ENCODE results near the gene AHSG. TPM values are rescaled to one million over a fixed set of nuclear protein-coding genes. Genes with fewer than 3 reads are reported as not detected.
A peak's percentile ranks its signal among the peaks of the same experiment; 100 is the strongest.
"Not testable (repeated sequence)": the region's sequence is repeated elsewhere in the genome, so short reads cannot be mapped to it uniquely, and the experiment has no call there.

The AHSG gene
- total RNA-seq: not detected

- Histone ChIP-seq H3K9me3 (no peaks in the 10 kb centered on the region), H3K36me3 (no peaks in the 10 kb centered on the region), H3K27me3 (no peaks in the 10 kb centered on the region), H3K27ac (no peak within 1 kb of the TSS), H3K4me1 (peaks cover 0 to 9% of the 10 kb centered on the region in 2 donors), H3K4me3 (no peak within 1 kb of the TSS)
- no peak for DNase-seq (ENCODE audit: low spot score)
- TF ChIP-seq CTCF (IDR thresholded peaks at IDR 0.05): no peak
Measured at GRCh38 chr3:186612721-186613636, at the start of gene AHSG. TSS of gene AHSG (plus strand) at chr3:186613060. CDS start at chr3:186613142, 82 bp downstream.

- Histone ChIP-seq H3K27ac (no peak overlapping the region), H3K9me3 (no peaks in the 10 kb centered on the region), H3K27me3 (no peaks in the 10 kb centered on the region), H3K36me3 (no peaks in the 10 kb centered on the region), H3K4me1 (peaks cover 0 to 26% of the 10 kb centered on the region in 2 donors), H3K4me3 (no peak overlapping the region)
- no peak for DNase-seq (ENCODE audit: low spot score)
- TF ChIP-seq CTCF (IDR thresholded peaks at IDR 0.05): no peak
Measured at GRCh38 chr3:186564586-186564985, 48.3 kb upstream of the AHSG start.

GRCh38 chr3:186566772-186567071, 46.1 kb upstream of the AHSG start:
- Histone ChIP-seq H3K4me1 (peaks cover 0 to 38% of the 10 kb centered on the region in 2 donors), H3K27me3 (no peaks in the 10 kb centered on the region), H3K36me3 (no peaks in the 10 kb centered on the region), H3K4me3 (peak overlapping the region; percentile 56 to 83), H3K27ac (peak overlapping the region; percentile 84 to 89), H3K9me3 (no peaks in the 10 kb centered on the region)
- DNase-seq (ENCODE audit: low spot score): peak; percentile 60
- no peak for TF ChIP-seq CTCF (IDR thresholded peaks at IDR 0.05)

GRCh38 chr3:186567072-186567921, 45.6 kb upstream of the AHSG start, which contains the start of gene TBCCD1:
TSS of gene TBCCD1 (minus strand) at chr3:186567339. CDS start at chr3:186564329, 3,010 bp downstream.
- H3K36me3 ChIP-seq: no peaks in the 10 kb centered on the region
- no peaks in the 10 kb centered on the region for H3K27me3 ChIP-seq
- no peaks in the 10 kb centered on the region for H3K9me3 ChIP-seq
- H3K27ac ChIP-seq: peak within 1 kb of the TSS; percentile 84 to 89
- peak within 1 kb of the TSS; percentile 56 to 83 for H3K4me3 ChIP-seq
- DNase-seq (ENCODE audit: low spot score): peak; percentile 90
- peak in 1 of 2 donors; percentile 18 for TF ChIP-seq CTCF (IDR thresholded peaks at IDR 0.05)
- H3K4me1 ChIP-seq: peaks cover 0 to 41% of the 10 kb centered on the region in 2 donors

GRCh38 chr3:186569361-186569760, 43.5 kb upstream of the AHSG start:
- not testable (repeated sequence) for DNase-seq (ENCODE audit: low spot score); H3K36me3 ChIP-seq; H3K27ac ChIP-seq; H3K9me3 ChIP-seq; H3K27me3 ChIP-seq
- H3K4me1 ChIP-seq: peaks cover 0 to 44% of the 10 kb centered on the region in 2 donors
- peak overlapping the region in 1 of 2 donors; percentile 92 for H3K4me3 ChIP-seq

- Histone ChIP-seq H3K27ac (peak overlapping the region; percentile 42 to 71), H3K4me3 (peak overlapping the region; percentile 28 to 92), H3K27me3 (no peaks in the 10 kb centered on the region), H3K36me3 (no peaks in the 10 kb centered on the region), H3K9me3 (no peaks in the 10 kb centered on the region), H3K4me1 (peaks cover 0 to 44% of the 10 kb centered on the region in 2 donors)
- TF ChIP-seq CTCF (IDR thresholded peaks at IDR 0.05): no peak
- no peak for DNase-seq (ENCODE audit: low spot score)
Measured at GRCh38 chr3:186569779-186570095, 43.1 kb upstream of the AHSG start.
